ENCODE measurements around the gene TMOD4.

TMOD4 gene

GRCh38 chr1:151142411-151143056 is 33.2 kb downstream of the TMOD4 start:
- DNase-seq, result no peak

- no peak for DNase-seq
Observed at GRCh38 chr1:151137789-151138188, 38.0 kb downstream of the TMOD4 start.

DNA sequence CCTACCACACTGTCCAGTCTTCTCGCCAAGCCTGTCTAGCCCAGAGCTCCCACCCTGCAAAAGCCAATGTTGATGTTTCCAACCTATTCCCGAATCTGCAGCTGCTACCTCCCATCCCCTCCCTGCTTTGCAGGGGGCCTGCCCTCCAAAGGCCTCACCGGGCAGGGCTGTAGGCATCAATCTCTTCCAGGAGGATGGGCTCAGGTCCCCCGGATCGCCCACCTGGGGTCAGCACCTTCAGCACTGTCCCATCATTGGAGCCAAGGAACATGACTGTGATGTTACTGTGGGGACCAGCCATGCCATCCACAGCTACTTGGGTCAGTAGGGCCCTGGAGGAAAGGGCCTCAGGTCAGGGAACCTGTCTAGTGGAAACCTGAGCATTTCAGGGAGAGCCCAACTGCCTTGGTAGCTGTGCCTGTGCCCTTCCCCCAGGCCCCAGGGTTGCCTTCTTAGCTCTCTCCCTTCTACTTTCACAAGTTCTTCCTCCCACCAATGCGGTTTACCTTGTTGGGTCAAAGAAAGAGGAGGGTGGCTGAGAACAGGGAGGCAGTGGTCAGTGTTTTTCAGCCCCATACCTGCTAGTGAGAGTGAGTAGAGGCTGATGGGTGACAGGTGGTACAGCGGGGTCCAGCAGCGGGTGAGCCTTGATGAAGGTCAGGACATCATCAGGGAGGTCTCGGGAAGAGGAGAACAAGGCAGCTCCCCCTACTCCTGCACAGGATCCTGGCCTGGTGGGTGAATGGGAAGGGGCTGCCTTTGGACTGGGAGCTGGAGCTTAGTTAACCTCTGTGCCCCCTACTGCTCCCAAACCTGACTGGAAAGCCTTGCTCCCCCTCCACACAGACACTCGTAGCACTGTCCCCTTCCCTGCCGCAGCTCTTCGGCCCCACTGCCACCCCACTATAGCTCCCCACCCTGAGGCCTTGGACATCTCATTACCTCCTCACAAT is 40.1 kb downstream of the TMOD4 start:
- no peak for DNase-seq

GRCh38 chr1:151134991-151135390 is 40.8 kb downstream of the TMOD4 start:
- DNase-seq, result no peak

- DNase-seq, result no peak
Observed at GRCh38 chr1:151134396-151134795, 41.4 kb downstream of the TMOD4 start.

- no peak for DNase-seq
Observed at GRCh38 chr1:151133018-151133806, 42.6 kb downstream of the TMOD4 start.

DNA sequence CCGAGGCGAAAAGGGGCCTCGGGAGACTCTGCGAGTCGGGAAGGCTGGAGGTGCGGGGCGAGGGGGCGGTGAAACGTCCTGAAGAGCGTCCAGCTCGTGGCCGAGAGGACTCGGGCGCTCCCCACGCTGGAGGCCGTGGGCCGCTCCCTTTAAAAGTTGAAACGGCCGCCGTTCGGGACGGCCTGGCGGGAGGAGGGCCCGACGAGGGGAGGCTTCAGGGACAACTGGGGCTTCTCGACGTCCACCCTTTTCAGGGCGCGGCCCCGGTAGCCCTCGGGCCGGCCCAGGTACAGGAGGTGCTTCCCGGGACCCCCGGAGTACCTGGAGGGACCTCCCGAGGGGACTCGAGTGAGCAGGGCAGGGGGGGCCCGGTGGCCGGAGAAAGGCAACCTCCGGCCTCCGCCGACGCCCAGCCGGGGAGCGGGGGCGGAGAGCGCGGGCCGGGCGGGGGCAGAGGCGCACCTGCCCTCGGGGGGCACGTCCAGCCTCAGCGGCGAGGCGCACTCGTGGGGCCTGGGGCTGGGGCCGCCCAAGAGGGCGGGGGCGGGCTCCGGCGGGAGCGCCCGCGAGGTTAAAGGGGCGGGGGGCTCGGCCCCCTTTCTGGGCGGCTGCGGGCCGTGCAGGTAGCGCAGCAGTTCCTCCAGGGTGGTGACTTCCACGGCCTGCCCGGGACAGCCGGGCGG is 43.3 kb downstream of the TMOD4 start:
- no peak for DNase-seq

GRCh38 chr1:151131701-151132334 is 44.0 kb downstream of the TMOD4 start:
- DNase-seq, result no peak

DNA sequence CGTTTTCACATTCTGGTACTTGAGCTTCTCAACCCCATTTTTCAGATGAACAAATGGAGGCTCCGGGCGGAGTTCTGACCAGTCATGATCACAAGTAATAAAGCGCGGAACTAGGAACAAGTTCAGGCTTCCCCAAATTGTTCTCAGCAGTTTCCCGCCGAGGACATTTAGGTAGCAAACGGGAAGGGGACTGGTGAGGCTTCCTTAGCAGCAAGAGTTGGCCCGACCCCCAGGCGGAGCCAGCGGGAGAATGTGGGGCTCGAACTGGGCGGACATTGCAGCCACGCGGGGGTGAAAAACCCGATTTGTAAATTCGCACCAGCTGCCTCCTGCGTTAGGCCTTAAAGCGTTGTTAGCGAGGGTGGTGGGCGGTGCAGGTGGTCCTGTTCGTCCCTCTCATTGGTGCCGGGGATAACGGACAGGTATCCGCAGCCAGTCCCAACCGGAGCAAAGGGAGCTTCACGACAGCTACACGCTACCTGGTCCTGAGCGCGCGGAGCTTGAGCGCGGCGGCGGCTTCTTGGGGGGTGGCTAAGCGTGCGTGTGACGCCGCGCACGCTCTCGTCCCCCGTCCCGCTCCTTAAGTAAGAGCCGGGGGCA is 44.7 kb downstream of the TMOD4 start:
- DNase-seq, result no peak

DNA sequence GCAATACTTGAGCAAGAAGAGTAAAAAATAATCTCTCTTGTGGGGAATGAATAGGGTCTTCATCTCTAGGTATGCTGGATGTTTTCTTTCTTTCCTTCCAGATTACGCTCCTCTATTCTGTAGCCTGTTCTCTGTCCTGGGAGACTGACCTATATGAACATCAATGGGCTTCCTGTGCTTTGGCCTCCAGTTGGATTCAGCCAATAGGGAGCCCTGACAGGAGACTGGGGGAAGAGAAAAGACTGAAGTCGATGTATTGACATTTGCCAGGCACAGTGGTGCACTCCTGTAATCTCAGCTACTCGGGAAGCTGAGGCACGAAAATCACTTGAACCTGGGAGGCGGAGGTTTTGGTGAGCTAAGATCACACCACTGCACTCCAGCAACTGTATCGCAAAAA is 47.0 kb downstream of the TMOD4 start:
- no peak for DNase-seq

DNA sequence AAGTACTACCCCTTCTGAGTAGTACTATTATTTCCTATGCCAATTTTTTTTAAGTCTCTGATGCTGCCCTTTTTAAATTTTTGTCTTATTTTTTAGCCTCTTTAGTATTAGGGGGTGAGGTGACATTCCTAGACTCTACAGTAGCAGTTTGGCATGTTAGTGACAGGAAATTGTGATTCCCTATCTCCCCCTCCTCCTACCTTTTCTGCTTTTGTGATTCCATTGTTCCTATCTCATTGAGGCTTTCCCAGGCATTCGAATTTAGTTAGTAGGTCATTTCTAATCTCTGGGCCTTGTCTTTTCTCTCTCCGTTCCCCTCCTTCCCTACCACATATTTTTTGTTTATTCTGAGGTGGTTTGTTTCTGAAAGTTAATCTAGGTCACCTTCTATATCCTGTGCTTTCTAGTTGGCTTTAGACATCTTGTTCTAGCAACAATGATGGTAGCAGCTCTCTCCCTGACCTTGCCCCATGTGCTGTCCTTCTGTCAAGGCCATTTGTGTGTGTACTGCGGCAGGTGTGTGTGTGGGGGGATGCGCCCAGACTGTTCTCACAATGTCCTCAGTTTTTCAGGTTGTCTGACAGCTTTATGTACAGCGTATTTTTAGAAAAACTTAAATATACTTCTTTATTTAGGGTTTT is 50.9 kb downstream of the TMOD4 start:
- DNase-seq, result no peak

All from NCI-H1105 treated with DMSO at 0.1 percent for 48 hours (cell line).